GM18505 (cell line): ENCODE measurements around the gene OR2M5.

Experiments
- ATAC-seq: cut with Tn5 transposase; IDR thresholded peaks from one replicate; pipeline ENCODE4 v1.9.1; 2021; ENCODE audit not compliant: unreplicated experiment
- POLR2A ChIP-seq: IDR thresholded peaks from 4 replicates; pipeline ENCODE4 v1.6.1; 2011; ENCODE audit warnings: borderline replicate concordance; ENCODE audit not compliant: insufficient read depth, insufficient read length; ENCODE audit errors: extremely low read depth

Gene OR2M5, protein sequence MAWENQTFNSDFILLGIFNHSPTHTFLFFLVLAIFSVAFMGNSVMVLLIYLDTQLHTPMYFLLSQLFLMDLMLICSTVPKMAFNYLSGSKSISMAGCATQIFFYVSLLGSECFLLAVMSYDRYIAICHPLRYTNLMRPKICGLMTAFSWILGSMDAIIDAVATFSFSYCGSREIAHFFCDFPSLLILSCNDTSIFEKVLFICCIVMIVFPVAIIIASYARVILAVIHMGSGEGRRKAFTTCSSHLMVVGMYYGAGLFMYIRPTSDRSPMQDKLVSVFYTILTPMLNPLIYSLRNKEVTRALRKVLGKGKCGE

DNA sequence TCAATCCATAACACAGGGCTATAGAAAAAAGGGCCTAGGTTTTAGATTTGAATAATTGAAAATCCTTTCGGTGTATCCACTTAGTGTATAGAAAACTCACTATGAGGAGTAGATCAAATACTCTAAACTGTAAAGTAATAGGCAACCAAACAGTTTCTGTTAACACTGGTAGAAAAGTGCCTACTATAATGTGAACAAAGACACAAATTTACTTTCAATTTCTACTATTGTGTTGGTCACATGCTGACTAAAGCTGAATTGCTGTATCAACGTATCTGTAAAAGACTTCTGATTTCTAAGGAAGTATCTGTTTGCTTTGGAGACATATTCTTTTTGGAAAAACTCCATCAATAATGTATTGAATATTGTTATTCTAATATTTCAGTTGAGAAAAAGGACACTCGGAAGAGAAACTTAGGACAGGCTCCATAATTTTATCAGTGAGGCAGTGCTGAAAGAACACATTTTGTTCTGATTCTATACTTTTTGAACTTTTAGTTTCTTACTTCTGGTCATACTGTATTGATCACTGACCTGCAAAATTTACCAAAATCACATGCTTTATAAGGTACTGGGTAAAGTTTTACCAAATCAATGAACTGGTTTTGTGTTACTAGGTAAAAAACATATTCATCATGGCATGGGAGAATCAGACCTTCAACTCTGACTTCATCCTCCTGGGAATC, at the start of gene OR2M5:
TSS of gene OR2M5 (plus strand) at position 636 of the 686 bp plus-strand sequence. CDS start at position 636, 0 bp downstream.
- ATAC-seq: no peak

DNA sequence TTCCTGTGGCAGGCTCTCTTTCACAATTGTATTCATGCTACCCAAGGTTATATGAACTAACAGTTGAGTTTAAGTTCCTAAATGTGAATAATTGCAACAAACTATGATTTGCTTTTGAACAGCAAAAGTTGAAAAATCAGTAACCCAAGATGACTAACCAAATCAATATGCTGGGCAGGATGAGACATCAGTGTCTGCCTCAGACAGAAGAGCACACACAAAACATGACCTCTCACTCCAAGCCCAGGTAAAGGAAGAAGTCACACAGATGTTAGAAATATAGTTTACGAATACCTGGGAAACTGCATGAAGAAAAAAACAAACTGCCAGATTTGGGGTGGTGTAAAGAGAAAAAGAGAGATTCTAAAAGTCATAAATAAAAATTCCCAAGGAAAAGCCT, 46.4 kb upstream of the OR2M5 start:
- no peak for TF ChIP-seq POLR2A
- no peak for ATAC-seq

More for the DNA sequence above, at the start of gene OR2M5:
- no peak for TF ChIP-seq POLR2A

DNA sequence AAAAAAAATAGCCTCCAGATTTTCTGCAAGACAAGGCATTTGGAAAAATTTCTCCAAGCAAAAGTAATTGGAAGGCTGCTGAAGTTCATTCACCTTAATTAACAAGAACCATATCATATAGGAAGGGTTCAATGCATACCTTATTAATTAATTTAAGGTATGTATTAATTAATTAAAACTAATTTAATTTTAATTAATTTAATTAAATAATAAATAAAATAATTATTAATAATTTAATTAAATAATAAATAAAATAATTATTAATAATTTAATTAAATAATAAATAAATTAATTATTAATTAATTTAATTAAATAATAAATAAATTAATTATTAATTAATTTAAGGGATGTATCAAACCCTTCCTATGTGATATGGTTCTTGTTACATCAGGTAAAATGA, 42.1 kb upstream of the OR2M5 start:
- no peak for ATAC-seq
- no peak for TF ChIP-seq POLR2A

DNA sequence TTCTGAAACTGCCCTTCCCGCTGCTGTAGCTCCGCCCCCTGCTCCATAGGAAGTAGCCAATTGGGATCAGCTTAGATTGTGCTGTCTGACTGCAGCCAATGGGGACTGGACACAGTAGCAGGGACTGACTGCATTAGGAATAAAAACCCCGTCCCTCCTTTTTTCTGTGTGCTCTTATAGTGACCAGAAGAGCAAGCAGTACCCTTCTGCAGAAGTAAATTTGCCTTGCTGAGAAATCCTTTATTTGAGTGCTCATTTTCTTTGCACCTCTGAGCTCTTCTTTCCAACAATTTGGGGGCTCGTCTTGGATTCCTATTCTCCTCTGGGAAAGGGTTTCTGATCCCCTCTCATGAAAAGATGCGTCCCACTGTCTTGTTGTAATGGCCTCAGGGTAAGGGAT, 33.8 kb upstream of the OR2M5 start:
- ATAC-seq: no peak

DNA sequence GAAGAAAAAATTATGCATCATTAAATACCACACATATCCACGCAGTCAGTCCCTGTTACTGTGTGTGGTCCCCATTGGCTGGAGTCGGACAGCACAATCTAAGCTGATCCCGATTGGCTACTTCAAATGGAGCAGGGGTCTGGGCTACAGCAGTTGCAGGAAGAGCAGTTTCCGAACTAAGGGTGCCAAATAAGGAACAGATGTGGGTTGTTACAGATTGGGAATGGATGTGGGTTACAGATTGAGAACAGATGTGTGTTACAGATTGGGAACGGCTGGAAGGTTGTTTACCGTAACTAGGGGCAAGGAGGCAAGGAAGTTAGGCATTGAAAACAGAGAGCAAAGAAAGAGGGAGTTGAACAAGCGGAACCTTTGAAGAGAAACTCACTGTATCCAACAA, 30.1 kb upstream of the OR2M5 start:
- no peak for ATAC-seq
- no peak for TF ChIP-seq POLR2A

More for the DNA sequence above, 33.8 kb upstream of the OR2M5 start:
- TF ChIP-seq POLR2A: no peak

DNA sequence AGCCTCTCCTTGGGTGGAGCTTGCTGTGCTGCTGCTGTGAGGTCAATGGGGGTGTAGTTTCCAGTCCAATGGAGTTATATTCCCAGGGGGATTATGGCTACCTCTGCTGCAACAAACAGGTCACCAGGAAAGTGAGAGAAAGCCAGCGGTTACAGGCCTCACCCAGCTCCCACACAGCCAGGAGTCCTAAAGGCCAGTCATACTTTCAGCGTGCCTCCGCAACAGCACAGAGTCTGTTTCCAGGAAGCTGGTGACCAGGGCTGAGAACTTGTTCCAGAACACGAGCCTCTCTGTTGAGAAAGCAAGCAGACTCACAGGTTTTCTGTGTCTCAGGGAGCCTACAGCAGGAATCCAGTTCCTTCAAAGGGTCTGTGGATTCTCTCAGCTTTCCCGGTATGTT, 17.3 kb upstream of the OR2M5 start:
- ATAC-seq: no peak
- TF ChIP-seq POLR2A: no peak

DNA sequence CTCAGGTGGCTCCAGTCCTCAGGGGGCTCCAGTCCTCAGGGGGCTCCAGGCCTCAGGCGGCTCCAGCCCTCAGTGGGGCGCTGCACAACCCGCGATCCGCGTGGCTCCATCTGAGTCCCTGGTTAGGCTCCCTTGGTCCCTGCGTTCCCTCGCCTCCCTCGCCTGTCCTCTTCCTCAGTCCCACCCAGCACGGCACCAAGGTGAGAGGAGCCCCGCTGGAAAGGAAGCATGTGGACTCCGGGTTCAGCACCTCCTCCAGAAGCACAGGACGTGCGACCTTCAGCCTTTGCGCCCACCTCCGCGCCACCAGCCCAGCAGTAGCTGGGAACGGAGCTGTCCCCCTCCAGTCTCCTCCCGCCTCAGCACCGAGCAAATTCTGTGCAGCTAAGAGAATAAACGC, 8.1 kb upstream of the OR2M5 start:
- no peak for ATAC-seq
- TF ChIP-seq POLR2A: no peak

DNA sequence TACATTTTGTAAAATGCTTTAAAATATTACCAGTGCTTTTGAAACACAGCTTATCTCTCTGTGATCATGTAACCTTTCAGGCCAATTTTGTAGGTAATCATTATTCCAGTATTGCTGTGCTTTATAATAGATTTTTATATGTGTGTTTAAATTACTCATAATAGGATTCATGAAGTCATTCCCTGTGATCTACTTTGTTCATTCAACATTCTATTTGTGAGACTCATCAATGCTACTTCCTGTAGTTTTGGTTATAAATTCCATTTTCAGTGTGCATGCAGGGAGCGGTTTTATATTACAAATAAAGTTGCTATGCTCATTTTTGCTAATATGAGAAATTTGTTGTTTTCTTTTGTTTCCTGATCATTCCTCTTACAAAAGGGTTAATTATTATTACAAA, 4.1 kb upstream of the OR2M5 start:
- ATAC-seq: no peak
- no peak for TF ChIP-seq POLR2A

DNA sequence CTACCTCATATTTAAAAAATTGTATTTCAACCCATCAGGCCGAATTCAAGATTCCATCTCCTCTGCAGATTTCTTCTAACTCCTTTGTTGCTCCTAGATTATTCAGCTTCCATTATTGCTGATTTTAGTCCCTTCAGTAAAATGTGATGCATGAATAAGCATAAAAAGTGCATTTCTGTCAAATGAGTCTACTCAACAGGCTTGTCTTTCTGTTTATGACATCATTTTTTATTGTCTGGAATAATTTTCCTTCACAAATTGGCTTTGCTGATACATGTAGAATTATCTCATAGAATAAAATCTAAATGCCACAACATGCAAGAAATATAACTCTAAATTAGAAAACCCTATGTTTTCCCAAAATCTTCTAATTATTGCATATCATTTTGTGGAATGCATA, 1.6 kb upstream of the OR2M5 start:
- TF ChIP-seq POLR2A: no peak
- no peak for ATAC-seq

DNA sequence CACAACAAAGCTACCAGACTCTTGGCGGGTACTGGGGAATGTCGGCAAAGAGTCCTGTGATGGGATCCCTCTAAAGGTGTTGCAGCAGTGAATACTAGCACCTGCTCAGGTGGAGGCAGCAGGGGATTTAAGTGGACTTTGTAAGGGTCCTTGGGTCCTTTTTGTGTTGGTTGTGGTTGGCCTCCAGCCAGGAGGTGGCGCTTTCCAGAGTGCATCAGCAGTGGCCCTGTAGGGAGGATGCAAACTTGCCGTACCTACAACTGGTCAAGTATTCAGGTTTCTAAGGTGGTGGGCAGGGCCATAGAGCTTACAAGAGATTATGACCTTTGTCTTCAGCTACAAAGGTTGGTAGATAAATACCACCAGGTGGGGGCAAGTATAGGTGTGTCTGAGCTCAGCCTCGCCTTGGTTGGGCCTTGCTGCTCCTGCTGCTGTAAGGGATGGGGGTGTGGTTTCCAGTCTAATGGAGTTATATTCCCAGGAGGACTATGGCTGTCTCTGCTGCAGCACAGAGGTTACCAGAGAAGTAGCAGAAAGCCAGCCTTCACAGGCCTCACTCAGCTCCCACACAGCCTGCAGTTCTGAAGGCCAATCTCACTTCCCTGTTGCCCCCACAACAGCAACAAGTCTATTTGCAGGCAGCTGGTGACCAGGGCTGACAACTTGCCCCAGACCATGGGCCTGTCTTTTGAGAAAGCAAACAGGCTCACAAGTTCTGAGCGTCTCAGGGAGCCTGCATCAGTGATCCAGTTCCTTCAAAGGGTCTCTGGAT, 7.3 kb downstream of the OR2M5 start:
- TF ChIP-seq POLR2A: no peak
- no peak for ATAC-seq

DNA sequence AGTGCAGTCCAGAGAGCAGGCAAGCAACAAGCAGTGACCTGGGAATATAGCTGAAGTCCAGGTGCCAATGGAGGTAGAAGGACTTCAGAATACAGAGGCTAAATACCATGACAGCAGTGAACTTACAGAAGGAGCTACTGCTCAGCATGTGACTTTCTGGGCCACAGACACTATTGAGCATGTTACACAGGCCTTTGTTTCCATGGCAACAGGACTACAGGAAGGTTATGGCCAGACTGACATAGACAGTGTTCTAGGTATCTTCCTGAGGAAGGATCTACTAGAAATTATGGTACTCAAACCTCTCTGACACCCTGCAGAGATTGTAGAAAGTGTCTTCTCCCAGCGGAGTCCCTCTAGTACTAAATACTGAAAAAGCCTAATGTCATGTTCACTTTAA, 11.0 kb downstream of the OR2M5 start:
- ATAC-seq: no peak
- no peak for TF ChIP-seq POLR2A

DNA sequence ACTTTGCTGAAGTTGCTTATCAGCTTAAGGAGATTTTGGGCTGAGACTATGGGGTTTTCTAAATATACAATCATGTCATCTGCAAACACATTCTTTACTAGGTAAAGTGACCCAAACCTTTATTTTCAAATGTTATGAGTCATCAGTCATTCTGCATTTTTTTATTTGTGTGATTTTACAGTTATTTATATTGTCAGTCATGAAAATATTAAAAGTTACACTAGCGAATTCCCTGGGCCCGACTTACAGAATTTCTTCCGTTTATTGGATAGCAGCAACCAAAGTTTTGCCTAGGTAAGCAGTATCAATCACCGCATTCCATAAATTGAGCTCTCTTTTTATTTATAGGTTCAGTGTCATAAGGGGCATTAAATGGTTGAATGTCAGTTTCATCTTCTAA, 13.8 kb downstream of the OR2M5 start:
- no peak for ATAC-seq
- TF ChIP-seq POLR2A: no peak

DNA sequence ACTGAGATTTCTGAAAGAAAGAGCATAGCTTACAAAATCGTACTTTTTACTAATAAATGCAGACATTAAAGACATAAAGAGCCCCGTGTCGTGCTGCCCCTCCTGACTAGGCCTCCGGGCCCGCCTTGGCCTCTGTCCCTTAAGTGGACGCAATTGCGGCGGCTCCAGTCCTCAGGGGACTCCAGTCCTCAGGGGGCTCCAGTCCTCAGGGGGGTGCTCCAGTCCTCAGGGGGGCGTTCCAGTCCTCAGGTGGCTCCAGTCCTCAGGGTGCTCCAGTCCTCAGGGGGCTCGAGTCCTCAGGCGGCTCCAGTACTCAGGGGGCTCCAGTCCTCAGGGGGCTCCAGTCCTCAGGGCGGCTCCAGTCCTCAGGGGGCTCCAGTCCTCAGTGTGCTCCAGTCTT, 19.1 kb downstream of the OR2M5 start:
- no peak for TF ChIP-seq POLR2A
- ATAC-seq: no peak

DNA sequence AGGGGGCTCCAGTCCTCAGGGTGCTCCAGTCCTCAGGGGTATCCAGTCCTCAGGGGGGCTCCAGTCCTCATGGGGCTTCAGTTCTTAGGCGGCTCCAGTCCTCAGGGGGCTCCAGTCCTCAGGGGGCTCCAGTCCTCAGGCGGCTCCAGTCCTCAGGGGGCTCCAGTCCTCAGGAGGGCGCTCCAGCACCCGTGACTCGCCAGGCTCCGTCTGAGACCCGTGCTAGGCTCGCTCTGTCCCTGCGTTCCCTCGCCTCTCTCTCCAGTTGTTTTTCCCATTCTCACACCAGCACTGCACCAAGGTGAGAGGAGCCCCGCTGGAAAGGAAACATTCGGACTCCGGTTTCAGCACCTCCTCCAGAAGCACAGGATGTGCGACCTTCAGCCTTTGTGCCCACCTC, 20.2 kb downstream of the OR2M5 start:
- ATAC-seq: no peak
- no peak for TF ChIP-seq POLR2A

DNA sequence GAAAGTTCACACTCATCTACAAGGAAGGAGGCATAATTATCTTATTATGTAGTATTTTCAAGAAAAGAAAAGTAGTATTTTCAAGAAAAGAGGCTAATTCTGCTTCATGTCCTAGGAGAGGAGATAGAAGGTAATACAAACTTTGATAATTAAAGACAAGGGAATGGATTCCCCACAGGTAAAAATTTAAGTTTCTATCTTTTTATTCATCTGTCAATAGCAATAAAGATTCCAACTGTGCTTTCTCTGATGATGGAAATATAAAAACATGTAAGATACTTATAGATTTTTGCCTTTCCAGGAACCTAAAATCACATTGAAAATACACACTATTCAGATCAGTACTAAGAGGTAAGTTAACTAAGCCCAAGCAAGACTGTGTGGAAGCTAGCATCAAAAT, 29.6 kb downstream of the OR2M5 start, which contains the start of gene OR2M2:
TSS of gene OR2M2 (plus strand) at position 301 of the 400 bp plus-strand sequence. CDS start 5,165 bp downstream, outside the sequence.
- no peak for TF ChIP-seq POLR2A
- ATAC-seq: no peak

DNA sequence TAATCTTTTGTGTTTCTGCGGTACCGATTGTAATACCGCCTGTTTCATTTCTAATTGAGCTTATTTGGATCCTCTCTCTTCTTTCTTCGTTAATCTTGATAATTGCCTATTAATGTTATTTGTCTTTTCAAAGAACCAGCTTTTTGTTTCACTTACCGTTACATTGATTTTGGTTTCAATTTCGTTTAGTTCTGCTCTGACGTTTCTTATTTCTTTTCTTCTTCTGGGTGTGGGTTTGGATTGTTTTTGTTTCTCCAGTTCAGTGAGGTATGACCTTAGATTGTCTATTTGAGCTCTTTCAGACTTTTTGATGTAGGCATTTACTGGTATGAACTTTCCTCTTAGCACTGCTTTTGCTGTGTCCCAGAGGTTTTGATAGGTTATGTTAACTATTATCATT, 39.0 kb downstream of the OR2M5 start:
- TF ChIP-seq POLR2A: no peak
- ATAC-seq: no peak
